ENCODE results near the gene AGAP1.

AGAP1 gene

DNA sequence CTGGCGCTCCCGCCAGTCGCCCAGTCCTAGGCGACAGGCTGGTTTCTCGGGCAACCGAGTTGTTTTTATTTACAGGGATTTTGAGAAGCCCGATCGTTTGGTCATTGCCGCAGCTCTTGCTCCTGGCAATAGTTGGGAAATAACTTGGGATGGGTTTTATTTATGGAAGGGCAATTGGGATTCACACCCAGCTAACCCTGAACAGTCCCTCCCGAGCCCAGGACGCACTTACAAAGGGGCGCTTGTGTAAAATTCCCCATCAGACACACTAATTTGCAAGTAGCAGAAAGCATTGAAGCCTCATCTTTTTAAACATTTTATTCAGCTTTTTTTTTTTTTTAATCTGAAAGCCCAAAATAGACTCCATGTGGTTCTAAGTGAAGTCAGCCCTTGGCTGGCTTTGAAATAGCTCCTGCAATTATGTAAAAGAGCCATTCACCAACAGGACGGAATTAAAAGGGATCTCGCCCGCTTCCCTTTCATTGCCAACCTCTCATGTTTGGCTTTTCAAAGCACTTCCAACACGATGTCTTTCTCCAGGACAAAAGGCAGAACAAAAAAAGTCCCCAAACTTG lies 677.9 kb downstream of the AGAP1 start:
- no peak for DNase-seq

DNA sequence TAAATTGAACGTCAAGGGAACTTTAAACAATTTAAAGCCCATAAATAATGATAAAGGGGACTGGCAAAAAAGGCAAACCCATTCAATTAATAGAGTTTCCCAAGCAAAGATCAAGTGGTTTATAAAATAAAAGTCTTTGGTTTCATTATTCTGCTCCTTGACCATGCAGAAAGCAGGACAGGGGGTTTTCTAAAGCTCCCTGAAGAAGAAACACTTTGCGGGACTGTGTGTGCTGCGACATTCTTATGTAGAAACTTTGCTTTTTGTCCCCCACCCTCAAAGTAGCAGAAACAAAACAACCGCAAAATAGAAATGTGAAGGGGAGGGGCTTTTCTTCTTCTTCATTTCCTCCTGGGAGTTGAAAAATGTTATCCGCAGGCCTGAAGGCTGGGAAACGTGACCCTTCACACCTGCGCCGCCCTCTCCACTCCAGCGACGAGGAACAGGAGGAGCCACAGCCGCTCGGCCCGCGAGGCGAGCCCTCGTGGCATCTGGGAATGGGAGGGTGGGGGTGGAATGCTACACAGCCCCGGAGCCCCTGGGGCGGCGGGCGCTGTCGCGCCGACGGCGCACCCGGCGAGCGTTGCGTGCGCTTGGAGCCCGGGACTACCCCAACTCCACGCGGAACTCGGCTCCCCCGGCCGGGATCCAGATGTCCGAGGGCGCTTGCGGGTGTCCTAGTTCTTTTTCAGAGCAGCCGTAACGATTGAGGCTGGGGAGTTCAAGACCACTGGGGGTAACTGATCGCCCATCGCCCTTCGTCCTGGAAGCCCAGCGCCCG lies 678.6 kb downstream of the AGAP1 start:
- DNase-seq = no peak

DNA sequence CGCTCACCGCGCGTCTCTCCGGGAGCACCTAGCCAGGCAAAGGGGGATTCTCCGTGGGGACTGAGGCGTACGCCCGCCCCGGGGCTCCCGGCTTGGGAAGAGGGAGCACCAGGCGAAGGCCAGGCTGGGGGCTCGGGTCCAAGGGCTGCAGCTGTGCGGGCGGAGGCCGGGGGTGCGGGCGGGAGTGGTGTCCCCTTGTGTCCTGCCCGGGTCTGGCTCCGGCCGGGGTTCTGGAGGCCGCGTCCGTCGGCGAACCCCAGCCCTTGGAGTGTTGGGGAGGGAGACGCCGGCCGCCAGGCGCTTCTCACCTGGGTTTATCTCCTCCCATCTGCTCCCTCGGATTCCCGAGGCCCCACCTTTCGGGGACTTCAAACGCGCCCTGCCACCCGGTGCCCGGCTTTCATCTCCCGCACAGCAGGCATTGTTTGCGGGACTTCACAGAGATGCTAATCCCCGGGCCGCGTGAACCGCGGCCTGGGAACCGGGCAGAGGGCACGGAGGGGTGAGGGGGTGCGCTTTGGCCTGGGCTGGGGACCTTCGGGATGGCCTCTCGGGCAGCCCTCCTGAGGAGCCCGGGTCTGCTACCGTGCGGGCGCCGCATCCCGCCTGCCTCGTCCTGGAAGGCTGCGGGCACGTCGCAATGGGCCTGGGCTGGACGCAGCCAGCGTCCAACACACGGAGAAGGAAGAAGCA lies 679.3 kb downstream of the AGAP1 start:
- DNase-seq = no peak

DNA sequence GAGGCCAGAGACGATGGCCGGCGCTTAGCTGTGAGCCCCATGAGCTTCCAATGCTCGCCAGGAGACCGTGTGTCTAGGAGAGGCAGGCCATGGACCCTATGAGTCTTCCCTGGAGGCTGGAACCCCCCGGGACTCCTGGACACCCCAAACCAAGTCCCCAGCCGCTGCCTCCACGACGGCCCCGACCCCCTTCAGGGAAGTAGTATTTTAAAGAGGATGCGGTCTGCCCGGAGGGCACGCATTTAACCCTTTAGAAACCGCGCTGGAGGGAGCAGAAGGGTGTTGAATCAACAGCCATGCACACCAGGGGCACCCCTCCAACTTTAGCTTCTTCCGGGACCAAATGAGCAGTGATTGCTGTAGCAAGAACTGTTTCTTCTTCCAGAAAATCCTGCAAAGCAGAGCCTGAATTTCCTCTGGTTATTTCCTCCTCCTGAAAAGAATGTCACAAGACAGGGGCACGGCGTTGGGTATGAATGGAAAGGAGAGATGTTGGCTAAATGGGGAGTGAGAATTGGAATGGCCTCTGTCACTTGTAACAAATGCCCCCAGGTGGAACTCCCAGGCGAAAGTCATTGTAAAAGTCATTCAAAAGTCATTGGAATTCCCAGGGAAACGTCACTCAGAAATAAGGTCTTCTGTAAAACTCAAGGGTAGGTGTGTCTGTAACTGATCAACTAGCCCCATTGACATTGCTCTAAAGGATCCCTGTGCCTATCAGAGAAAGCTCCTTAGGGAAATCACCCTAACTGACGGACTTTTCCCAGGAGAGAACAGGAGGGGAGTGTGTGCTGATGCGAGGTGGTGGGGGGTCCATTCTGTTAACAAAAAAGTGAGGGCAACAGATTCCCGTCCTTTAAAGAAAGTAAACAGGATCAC lies 680.1 kb downstream of the AGAP1 start:
- DNase-seq = no peak

DNA sequence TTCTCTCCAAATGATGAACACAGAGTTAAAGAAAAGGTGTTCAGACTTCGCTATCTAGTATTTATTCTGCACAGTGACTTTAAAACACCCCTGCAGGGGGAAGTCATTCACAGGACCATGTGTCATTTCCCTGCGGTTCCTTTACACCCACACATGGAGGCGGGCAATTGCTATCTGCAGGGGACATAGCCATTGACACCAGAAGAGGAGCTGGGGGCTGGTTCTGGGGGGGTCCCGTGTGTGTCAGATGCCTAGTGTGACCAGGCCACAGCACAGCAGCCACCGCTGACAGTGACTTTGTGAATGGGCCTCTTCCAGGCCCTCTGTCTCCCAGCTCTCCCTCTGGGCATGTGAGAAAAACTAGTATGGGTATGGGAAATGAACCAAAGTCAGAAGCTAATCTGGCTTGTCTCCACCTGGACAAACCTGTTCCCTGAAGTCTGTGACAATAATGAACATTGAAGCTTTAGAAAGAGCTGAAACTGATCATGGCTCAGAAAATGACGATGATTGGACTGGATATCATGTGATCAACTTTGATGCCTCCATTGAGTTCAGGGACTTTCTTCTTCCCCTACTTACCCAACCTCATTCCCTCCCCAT lies 681.8 kb downstream of the AGAP1 start:
- DNase-seq = no peak

DNA sequence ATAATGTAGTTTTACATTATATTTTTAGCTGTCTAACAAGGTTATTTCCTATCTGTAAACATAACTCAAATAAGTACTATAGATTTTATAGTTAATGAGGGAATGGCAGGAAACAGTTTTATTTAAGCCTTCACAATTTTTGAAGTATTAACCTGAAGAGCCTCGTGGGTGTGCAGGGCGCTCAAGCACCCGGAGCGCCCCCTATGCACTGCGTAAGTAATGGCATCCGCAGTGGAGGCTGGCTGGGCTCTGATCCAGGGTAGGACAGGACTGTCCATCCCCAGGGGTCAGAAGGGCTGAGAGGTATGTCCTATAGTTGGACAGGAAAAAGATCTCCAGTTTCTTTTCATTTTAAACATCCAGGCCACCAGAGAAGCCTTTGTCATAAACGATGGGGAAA lies 682.6 kb downstream of the AGAP1 start:
- no peak for DNase-seq

DNA sequence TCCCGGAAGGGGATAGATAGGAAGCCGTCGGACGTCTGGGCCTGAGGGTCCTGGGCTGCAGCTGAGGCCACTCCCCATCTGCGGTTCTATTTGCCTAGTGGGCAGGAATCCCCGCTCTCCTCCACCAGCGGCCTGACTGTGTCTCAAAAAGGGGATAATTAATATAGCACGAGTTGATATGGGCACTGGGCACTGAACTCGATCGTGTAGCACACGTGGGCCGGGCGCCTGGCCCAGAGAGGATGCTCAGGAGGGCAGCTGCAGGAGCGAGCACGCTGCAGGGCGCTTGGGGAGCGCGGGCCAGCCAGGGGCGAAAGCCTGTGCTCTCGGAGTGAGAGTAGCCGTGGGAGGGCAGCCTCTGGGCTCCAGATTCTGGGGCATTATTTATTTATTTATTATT lies 683.1 kb downstream of the AGAP1 start:
- no peak for DNase-seq

DNA sequence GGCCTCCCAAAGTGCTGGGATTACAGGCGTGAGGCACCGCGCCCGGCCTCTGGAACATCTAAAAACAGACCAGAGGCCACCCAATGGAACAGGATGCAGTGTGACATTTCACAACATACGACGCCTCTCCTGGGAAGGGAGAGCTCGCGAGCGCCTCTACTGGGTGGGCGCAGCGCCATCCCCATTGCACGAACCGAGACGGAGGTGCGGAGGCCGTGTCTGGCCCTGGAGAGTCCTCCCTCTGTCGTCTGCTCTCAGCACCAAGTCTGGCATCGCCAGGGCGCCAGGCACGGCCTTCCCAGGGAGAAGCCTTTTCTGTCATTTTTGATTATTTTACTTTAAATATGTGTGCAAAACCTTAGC lies 683.7 kb downstream of the AGAP1 start:
- peak in 1 of 2 experiments; percentile 3 for DNase-seq

DNA sequence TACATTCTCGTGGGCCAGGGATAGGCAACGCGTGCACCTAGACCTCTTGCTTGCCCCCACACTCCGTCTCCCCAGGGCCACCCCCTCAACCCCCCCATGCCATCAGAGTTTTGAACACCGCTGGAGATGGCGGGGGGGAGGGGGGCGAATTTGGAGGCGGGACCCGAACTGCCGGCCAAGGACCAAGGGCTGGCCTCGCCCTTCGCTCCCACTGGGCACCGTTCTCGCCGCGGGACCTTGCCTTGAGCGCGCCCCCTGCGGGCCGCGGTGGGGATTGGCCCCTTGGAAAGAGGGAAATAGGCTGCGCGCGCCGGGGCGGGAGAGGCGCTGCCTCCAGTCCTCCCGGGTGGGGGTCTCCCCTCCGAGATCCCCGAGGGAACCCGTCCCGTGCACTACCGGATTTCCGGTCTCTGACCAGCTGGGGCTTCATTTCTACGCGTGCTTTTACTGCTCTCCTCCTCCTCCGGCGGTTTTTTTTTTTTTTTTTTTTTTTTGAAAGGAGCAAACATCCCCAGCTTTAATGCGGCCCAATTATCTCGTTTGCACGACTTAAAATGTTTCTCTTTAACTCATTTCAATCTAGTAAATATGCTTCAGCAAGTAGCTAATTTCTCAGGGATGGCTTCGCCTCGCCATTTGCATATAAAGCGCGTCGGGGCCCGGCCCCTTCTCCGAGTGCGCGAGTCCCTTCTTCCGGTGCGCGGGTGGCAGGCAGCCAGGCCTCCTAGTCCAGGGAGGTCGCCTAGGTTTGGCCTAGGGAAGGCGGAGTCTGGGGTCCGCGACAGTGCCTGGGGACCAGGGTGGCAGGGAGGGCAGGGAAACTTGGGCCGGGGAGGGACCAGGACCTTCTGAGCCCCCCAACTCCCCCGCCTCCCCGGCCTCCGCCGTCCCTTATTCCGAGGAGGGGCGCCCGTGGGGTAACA lies 684.4 kb downstream of the AGAP1 start:
- peak; percentile 6 to 27 for DNase-seq

DNA sequence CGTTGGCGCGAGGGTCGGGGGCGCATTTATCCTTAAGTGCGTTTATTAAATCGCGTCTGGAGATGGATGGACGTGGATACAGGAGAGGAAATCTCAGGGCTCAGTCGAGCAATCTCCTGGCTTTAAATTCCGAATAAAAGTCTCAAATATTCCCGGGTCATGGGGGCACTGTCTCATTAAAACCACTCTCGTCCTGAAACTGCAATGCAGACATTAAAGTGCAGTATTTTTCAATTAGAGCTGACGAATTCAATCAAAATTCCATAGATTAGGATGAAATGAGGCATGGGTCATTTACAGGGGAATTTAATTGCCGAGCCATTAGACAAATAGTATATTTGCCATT lies 685.0 kb downstream of the AGAP1 start:
- DNase-seq = no peak

DNA sequence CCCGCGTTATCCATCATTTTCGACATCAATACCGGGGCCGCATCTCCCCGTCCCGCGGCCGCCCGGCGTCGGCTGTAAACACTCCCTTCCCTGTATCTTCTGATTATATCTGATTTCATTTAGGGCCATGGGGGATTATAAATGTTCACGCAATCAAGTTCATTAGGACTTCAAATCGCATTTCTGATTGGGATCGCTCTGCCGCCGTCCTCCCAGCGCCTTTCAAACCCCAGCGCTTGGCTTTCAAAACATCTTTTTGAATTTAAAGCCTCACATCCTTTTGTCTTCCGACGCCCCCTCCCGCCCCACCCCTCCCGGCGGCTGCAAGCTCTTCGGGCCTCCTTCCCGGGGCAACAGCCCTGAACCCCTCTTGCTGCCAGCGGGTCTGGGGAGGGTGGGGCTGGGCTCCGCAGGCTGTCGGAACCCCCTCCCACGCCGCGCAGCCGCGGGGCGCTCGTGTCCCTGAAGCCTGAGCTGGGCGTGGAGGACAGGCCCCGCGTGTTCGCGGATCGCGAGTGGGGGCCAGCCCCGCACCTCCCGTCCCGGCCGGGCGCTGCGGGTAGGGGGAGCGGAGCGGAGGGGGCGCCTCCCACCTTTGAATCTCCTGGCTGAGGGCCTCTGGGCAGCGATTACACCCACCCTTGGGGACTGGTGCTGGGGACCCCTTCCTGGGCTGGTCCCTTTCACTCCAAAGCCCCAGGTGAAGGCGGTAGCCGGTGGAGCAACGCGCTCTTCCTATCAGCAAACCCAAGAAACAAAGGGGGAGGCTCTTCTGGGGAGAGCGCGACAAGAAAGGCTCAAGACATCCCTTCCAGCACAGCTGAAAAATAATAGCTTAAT lies 685.6 kb downstream of the AGAP1 start:
- no peak for DNase-seq

DNA sequence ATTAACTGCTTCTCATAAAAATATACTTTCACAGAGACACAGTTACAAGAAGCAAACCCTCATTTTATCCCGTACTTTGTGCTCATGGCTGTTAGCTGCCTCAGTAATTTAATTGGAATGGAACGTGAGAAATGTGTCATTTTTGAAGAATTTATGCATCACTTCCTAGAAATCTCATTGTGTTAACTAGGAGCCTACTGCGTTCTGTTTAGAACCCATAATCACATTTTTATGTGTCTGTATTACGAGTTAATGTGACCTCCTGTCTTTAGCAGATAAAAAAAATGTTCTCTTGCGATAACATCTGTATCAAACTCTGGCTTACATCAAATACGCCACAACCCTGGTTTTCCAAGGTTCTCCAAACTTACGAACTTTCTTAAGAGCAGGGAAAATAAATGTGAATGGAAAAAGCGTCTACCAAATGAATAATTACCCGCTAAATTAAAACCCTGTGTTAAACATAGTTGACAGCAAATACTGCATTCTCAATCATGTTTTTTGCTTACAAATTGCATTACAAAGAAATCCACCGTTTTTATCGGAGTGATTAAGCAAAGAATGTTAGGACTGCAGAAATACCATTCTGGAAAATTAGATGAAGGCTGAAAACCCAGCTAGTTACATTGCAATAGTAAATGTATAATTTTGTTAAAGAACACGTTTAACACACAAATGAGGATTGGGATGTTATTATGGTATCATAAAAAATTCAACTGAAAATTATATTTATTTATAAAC lies 686.4 kb downstream of the AGAP1 start:
- DNase-seq = no peak

DNA sequence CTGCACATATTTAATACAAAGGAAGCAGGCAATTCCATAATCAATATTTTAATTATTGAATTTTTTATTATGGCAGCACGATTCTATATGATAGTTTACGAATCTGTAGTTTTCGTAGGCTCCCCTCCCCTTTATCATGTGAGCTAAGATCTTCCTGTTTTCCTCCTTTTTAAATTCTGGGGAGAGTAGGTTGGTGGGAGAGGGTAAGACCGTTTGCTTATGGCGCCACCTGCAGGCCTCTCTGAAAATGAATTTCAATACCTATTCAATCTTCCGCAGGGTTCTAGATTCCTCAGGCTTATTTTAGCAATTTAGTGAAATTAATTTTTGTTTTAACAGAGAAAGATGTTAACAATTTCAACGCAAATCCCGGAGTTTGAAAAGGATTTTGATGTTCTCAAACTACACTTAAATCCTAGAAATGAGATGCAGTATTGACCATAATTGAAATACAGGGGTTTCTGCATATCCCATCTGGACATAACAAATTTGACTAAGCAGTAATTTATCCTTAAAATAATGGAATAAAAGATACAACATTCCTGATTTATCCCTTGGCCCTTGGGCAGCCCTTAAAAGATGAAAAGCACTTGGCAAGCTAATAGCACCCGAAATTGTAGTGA lies 687.1 kb downstream of the AGAP1 start:
- DNase-seq = peak; percentile 3 to 27
